Gastrocnemius medialis (tissue), 4 donors: ENCODE data around the gene ONECUT3.

ENCODE experiments used
- POLR2A ChIP-seq, 2 donors: fragments of 450-650 bp; IDR thresholded peaks; one replicate each; pipeline ENCODE4 v1.6.1; 2017; ENCODE audit warnings: antibody characterized with exemption in 2 of 2, mild to moderate bottlenecking in 2 of 2, moderate library complexity in 2 of 2
- TF ChIP-seq, protein P1 (sequence below), 5 experiments: fragments of 450-650 bp in 3 of 5; fragments of 200-600 bp in 2 of 5; sonication (generic) in 2 of 5; IDR thresholded peaks in 4 of 5; conservative IDR thresholded peaks in 1 of 5; 1 replicate in 4 of 5; 2 replicates in 1 of 5; pipeline ENCODE4 v1.5.1; 2016 to 2019; ENCODE audit warnings: antibody characterized with exemption in 5 of 5, mild to moderate bottlenecking in 3 of 5, moderate library complexity in 3 of 5

GRCh38 chr19:1814833-1815604 lies 61.7 kb downstream of the ONECUT3 start:
- TF ChIP-seq, protein P1, sequence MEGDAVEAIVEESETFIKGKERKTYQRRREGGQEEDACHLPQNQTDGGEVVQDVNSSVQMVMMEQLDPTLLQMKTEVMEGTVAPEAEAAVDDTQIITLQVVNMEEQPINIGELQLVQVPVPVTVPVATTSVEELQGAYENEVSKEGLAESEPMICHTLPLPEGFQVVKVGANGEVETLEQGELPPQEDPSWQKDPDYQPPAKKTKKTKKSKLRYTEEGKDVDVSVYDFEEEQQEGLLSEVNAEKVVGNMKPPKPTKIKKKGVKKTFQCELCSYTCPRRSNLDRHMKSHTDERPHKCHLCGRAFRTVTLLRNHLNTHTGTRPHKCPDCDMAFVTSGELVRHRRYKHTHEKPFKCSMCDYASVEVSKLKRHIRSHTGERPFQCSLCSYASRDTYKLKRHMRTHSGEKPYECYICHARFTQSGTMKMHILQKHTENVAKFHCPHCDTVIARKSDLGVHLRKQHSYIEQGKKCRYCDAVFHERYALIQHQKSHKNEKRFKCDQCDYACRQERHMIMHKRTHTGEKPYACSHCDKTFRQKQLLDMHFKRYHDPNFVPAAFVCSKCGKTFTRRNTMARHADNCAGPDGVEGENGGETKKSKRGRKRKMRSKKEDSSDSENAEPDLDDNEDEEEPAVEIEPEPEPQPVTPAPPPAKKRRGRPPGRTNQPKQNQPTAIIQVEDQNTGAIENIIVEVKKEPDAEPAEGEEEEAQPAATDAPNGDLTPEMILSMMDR (IDR thresholded peaks at IDR 0.05 in 4 of 5, conservative IDR thresholded peaks at IDR 0.05 in 1 of 5): no peak
- no peak for TF ChIP-seq POLR2A (IDR thresholded peaks at IDR 0.05)
